BJ (cell line): ENCODE measurements around the gene GBF1. TPM values are rescaled to one million over a fixed set of nuclear protein-coding genes. Genes with fewer than 3 reads are reported as not detected.

ENCODE experiments used
- CTCF ChIA-PET: fragments of 350-600 bp; formaldehyde crosslinking; extraction: SDS; loops from one replicate; lab custom pipeline; 2021; ENCODE audit warnings: antibody characterized with exemption, inconsistent platforms; lab: Yijun Ruan, JAX
- POLR2A ChIA-PET: fragments of 300-600 bp; sonication (Branson Sonifier 250); formaldehyde crosslinking; extraction: SDS; loops from one replicate; lab custom pipeline; 2021; ENCODE audit warnings: antibody characterized with exemption; lab: Charles Lee
- DNase-seq: peaks from one replicate; pipeline ENCODE4 v3.0.0-alpha.2; 2011; ENCODE audit warnings: low read depth
- H3K27me3 ChIP-seq: 2 replicates; pipeline ENCODE4 v1.6.0; 2011; ENCODE audit warnings: low read length; ENCODE audit not compliant: control insufficient read depth, insufficient read depth
- H3K36me3 ChIP-seq: 2 replicates; pipeline ENCODE4 v1.5.1; 2011; ENCODE audit warnings: low read length; ENCODE audit not compliant: control insufficient read depth, insufficient read depth
- H3K4me3 ChIP-seq: 2 replicates; pipeline ENCODE4 v1.5.1; 2011; ENCODE audit warnings: low read depth, mild to moderate bottlenecking, control low read depth, low read length
- CTCF ChIP-seq: IDR thresholded peaks from 2 replicates; pipeline ENCODE4 v1.5.1; 2011; ENCODE audit warnings: low read depth, mild to moderate bottlenecking, control low read depth, inconsistent platforms, low read length, moderate library complexity; ENCODE audit not compliant: insufficient read depth
- polyA plus RNA-seq: library from polyadenylated mRNA; depleted of rRNA; stranded (reverse); fragments of >200 nt; gene quantifications from 2 replicates; pipeline ENCODE4 v1.2.3, GENCODE V29; 2011

The GBF1 gene
- polyA plus RNA-seq, 1 experiment, result 28.4 TPM

- Histone ChIP-seq H3K36me3 (no peaks in the 10 kb centered on the region), H3K27me3 (peaks cover 21% of the 10 kb centered on the region), H3K4me3 (peak overlapping the region; percentile 22)
- peak; percentile 98 for TF ChIP-seq CTCF
- CTCF ChIA-PET, result interaction anchor here (0.5 to 17.7 kb wide), 54 partner anchors 10 to 722 kb away, joined by 3 to 658 read pairs (median 5); partner anchors contain the start of genes FBXL15, GBF1, NFKB2 and NOLC1
- POLR2A ChIA-PET, result interaction anchor here (0.9 kb wide), 1 partner anchor 164 kb away, joined by 3 read pairs; no protein-coding TSS in a partner anchor
- DNase-seq, result no peak
Observed at GRCh38 chr10:102229810-102230263, 15.5 kb upstream of the GBF1 start.

GRCh38 chr10:102230264-102230860 is 15.0 kb upstream of the GBF1 start:
- Histone ChIP-seq H3K27me3 (peaks cover 22% of the 10 kb centered on the region), H3K36me3 (no peaks in the 10 kb centered on the region), H3K4me3 (peak overlapping the region; percentile 35)
- ChIA-PET POLR2A (interaction anchor here (0.7 kb wide), 1 partner anchor 190 kb away, joined by 3 read pairs; the partner anchor contains the start of gene FBXL15), CTCF (interaction anchor here (0.5 to 17.7 kb wide), 45 partner anchors 9 to 723 kb away, joined by 3 to 658 read pairs (median 6); partner anchors contain the start of genes FBXL15, GBF1, NFKB2 and NOLC1)
- TF ChIP-seq CTCF, result no peak
- no peak for DNase-seq

- Histone ChIP-seq H3K27me3 (peaks cover 23% of the 10 kb centered on the region), H3K4me3 (peak overlapping the region; percentile 35), H3K36me3 (no peaks in the 10 kb centered on the region)
- TF ChIP-seq CTCF, result peak; percentile 52
- POLR2A ChIA-PET, result interaction anchor here (0.6 to 0.7 kb wide), 2 partner anchors 15 to 190 kb away, joined by 3 read pairs; partner anchors contain the start of genes FBXL15 and GBF1
- DNase-seq, result no peak
- CTCF ChIA-PET, result interaction anchor here (0.8 to 17.7 kb wide), 36 partner anchors 9 to 248 kb away, joined by 3 to 658 read pairs (median 7); partner anchors contain the start of genes FBXL15, GBF1, NFKB2 and NOLC1
Observed at GRCh38 chr10:102230861-102231356, 14.4 kb upstream of the GBF1 start.

GRCh38 chr10:102231357-102232318 is 13.7 kb upstream of the GBF1 start:
- H3K4me3 ChIP-seq, result no peak overlapping the region; the same call in 1 of the 2 replicates
- CTCF ChIA-PET, result interaction anchor here (0.7 to 17.7 kb wide), 41 partner anchors 9 to 355 kb away, joined by 3 to 658 read pairs (median 4); partner anchors contain the start of genes FBXL15, GBF1, NFKB2 and NOLC1
- POLR2A ChIA-PET, result interaction anchor here (0.6 kb wide), 1 partner anchor 14 kb away, joined by 3 read pairs; the partner anchor contains the start of gene GBF1
- peak; percentile 86 for TF ChIP-seq CTCF
- no peak for DNase-seq
- peaks cover 25% of the 10 kb centered on the region for H3K27me3 ChIP-seq
- H3K36me3 ChIP-seq, result no peaks in the 10 kb centered on the region
